Stimulated activated CD4-positive, alpha-beta T cell treated with anti-CD3 and anti-CD28 coated beads, Interleukin-1b, Interleukin-23, amount 100 ng/mL, for 1 hour (primary cell): ENCODE results near the gene ARHGAP28.

Experiments used
- DNase-seq, 2 donors: peaks; one replicate each; pipeline ENCODE4 v3.0.0-alpha.2; 2020; ENCODE audit warnings: low read depth in 2 of 2

ARHGAP28 gene

GRCh38 chr18:6733758-6734157 is 4.2 kb downstream of the ARHGAP28 start:
- no peak for DNase-seq

GRCh38 chr18:6734726-6735430 is 5.4 kb downstream of the ARHGAP28 start:
- DNase-seq: no peak

- DNase-seq: no peak
Observed at GRCh38 chr18:6737833-6738232, 8.3 kb downstream of the ARHGAP28 start.

- no peak for DNase-seq
Observed at GRCh38 chr18:6738622-6739021, 9.1 kb downstream of the ARHGAP28 start.

DNA sequence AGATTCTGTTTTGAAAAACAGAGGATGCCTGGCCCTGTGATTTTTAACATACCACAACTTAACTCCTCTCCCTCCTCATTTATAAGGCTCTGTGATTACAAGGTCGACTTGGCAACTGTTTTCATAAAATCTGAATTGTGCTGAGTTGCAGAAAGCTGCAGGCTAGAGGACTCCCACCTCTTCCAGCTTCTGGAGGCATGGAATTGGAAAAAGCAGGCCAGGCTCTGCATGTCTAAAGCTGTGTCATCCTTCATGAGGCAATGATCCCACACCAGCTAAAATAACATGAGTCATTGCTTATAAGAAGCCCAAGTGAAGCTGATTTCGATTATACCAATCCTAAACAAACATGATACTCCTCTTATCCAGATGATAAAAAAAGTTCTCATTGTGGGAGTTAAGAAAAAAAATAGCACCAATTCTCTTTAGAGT is 11.7 kb downstream of the ARHGAP28 start:
- no peak for DNase-seq

GRCh38 chr18:6741786-6742185 is 12.3 kb downstream of the ARHGAP28 start:
- DNase-seq: no peak

- DNase-seq: no peak
Observed at GRCh38 chr18:6743999-6744398, 14.5 kb downstream of the ARHGAP28 start.

- DNase-seq: no peak
Observed at GRCh38 chr18:6744816-6745455, 15.4 kb downstream of the ARHGAP28 start.

DNA sequence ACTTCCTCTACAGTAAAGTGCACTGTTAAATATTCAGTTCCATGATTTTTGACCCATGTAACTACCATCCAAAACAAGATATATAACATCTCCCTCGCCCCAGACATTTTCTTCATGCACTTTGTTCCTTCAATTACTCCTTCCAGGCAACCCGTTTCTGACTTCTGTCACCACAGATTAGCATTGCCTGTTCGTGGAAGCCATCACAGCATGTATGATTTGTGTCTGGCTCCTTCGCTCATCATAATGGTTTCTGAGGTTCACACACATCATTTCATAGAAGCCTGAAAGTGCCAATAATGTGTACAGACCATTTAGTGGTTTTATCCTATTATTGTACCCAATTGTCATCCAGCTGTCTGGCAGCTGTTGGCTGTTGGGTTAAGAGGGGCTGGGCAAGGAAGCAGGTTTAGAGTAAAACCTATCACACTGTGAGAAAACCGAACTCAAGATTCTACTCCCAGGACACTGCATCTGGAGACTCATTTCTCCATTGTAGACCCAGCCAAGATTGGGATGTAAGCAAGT is 16.1 kb downstream of the ARHGAP28 start:
- DNase-seq: no peak

GRCh38 chr18:6746386-6746960 is 17.0 kb downstream of the ARHGAP28 start:
- DNase-seq: no peak

DNA sequence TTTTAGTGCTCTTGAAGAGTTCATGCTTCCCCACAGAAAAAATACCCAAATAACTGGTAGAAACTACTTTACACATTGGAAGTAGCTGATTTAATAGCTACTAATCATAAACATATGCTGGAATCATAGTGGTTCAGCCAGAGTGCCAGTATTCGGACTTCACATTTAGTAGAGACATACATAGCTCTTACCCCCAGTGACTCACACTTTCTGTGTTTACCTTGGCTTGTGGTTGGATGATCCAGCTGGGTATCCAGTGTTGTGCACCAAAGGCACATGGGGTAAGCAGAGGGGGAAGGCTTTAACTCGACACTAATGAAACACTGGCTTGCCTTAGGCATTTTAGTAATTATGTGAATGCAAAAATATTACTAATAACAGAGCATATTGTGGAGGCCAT is 18.1 kb downstream of the ARHGAP28 start:
- no peak for DNase-seq

DNA sequence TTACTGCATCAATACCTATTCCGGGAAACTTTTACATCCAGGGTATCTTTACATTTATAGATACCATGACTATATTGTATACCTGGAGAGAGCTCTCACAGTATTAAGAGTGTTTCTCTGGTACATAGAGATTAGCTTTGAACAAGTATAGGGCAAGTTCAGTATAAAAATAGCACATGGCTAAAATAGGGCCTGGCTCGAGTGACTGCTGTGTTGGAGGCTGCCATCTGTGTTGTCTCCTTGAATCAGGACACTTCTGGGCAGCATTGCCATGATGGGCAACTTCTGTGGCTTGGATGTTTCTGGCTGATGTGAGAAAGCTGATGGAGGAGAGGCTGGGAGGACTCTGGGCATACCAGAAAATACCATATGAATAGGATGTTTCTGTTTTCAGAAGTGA is 18.7 kb downstream of the ARHGAP28 start:
- DNase-seq: no peak

DNA sequence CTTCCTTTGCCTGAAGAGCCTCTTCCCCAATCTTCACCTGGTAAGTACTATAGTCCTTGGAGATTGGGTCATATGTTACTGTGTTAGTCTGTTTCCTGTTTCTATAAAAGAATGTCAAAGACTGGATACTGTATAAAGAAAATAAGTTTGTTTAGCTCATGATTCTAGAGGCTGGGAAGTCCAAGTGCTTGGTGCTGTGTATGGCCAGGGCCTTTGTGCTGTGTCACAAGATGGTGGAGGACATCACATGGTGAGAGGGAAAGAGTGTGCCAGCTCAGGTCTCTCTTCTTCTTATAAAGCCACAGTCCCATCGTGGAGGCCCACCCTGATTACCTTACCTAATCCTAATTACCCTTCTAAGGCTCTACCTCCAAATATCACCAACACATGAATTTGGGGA is 20.9 kb downstream of the ARHGAP28 start:
- DNase-seq: no peak

- DNase-seq: no peak
Observed at GRCh38 chr18:6751222-6751621, 21.7 kb downstream of the ARHGAP28 start.

DNA sequence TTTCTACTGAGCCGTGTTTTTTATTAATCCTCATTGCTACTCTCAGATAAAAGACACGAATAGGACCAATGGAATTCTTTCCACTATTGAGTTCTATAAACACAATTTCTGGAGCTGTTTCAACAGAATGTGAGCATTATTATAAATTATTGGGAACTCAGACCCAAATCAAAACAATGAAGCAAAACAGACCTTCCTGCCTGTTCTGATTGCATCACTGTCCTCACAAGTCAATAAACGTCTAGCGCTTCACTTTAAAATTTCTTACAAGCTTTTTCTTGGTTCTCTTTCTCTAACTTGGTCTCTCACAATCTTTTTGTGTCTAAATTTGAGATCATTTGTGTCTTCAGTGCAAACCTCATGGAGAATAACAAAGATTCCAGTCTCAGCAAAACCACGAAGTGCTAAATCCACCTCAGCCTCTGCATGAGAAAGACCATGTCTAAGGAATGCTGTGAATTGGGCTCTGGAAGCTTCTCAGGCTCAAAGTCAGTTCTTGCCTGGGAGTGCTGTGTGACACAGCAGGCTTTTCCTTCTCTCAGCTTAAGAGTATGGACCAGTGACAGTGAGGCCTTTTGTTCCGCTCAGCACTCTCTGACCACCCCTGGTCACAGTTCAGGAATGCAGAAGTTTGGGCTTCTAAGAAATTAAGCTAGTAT is 22.8 kb downstream of the ARHGAP28 start:
- no peak for DNase-seq

DNA sequence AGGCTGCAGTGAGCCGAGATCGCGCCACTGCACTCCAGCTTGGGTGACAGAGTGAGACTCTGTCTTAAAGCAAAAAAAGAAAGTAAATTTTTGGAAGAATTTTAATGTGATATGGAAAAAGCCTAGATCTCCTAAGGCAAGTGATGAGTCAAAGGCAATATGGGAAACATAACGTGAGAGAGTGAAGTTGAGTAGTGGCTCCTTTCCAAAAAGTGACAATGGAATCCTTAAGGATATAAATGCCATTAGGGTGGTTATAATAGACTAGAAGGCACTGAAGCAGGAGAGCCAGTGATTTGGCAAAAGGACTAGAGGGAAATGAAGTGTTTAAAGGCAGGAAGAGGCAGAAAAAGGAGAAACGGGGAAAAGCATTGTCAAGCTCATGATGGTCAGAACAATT is 25.6 kb downstream of the ARHGAP28 start:
- DNase-seq: no peak

DNA sequence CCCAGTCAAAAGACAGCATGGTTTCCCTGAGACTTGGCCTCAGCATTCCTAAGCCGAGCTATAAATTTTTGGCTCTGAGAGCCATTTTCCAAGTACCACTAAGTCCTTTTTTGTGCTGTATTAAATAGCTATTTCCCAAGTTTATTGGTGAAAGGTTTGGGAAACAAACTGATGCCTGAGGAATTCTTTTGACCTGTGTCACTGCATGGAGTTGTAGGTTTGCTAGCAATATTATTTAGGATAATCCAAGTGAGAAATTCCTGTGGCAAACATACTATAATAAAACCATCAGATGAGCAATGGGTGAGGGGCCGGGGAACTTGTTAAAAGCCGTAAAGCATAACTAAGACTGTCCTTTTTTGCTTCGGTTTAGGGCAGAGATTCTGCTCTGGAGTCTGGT is 28.4 kb downstream of the ARHGAP28 start:
- no peak for DNase-seq

- DNase-seq: no peak
Observed at GRCh38 chr18:6759579-6759978, 30.1 kb downstream of the ARHGAP28 start.

DNA sequence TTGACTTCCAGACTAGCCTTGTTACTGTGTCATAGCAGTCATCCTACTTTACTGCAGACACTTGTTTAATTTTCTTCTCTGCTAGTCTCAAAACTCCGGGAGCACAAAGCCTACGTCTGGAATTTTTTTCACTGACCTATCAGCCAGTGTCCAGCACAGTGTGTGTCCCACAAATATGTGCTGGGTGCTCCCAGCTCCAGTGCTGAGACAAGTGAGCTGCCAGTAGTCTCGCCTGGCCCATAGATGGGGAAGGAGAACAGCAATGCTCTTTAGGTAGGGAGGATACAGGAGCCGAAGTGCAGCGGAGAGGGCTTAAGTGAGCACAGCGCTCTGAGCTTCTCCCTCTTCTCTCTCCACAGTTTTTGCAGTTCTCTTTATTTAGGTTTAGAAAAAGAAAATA is 34.0 kb downstream of the ARHGAP28 start:
- DNase-seq: no peak

DNA sequence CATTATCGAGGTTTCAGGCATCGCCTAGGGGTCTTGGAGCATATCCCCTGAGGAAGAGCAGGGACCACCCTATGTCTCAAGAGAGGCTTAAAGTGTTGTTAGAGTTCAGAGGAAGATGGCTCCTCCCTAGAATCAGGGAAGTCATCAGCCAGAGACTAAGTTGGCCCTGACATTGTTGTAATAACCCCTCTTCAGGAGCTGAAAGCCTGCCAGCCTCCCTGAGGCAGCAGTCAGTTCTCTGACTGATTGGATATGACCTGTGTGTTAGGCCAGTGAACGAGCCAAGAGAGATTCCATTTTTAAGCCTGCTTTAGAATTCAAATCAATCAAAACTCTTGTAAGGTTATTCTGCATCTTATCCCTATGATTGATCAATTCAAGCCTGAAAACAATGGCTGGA is 34.9 kb downstream of the ARHGAP28 start:
- no peak for DNase-seq

- no peak for DNase-seq
Observed at GRCh38 chr18:6773777-6774176, 44.3 kb downstream of the ARHGAP28 start.

DNA sequence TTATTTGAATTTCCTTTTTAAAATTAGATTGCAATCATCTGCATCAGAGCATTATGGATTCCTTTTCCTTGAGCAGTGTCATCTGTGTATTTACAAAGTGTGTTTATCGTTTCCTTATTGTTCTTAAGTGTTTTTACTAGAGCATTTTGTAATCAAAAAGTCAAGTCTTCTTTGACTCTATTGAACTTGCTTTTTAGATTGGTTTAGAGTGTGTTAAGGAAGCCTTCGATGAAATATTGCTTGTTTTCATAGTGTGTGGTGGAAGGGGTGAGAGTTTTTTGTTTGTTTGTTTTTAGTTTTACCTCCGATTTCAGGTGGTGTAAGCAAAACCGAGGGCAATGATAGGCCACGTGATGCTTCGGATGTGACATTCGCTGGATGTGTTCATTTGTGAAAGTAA is 45.7 kb downstream of the ARHGAP28 start:
- no peak for DNase-seq

DNA sequence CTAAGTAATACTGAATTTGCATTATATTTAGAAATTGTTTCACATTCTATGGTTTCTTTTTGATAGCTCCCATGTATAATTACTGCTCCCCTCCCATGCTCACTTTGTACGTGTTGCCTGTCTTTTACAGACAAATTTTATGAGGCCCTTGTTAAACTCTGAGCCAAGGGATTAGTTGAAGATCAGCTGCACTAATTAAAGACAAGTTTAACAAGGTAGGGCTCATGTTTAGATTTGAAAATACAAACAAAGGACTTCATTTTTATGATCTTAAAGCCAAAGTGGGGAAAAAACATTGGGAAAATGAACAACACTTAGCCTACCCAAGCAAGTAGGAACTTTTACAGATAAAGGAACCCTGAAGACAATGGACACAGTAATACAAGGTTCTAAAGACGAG is 46.2 kb downstream of the ARHGAP28 start:
- no peak for DNase-seq
